Neural cell (in vitro differentiated cells): ENCODE data around the gene PRRT1B.

Source experiments
- CTCF ChIP-seq: fragments of 450-650 bp; IDR thresholded peaks from 2 replicates; pipeline ENCODE4 v1.5.1; 2014; ENCODE audit warnings: antibody characterized with exemption, mild to moderate bottlenecking, moderate library complexity; ENCODE audit not compliant: poor library complexity, severe bottlenecking
- EP300 ChIP-seq: fragments of 450-650 bp; conservative IDR thresholded peaks from 2 replicates; pipeline ENCODE4 v1.6.1; 2014; ENCODE audit warnings: antibody characterized with exemption, mild to moderate bottlenecking, moderate library complexity; ENCODE audit not compliant: poor library complexity, severe bottlenecking
- EZH2 ChIP-seq: fragments of 200-600, 300-800 bp; shearing (Covaris generic), sonication (generic); IDR thresholded peaks from 2 replicates; pipeline ENCODE4 v1.6.1; 2014; ENCODE audit warnings: antibody characterized with exemption, low read length, borderline replicate concordance, mild to moderate bottlenecking; ENCODE audit not compliant: insufficient read depth, poor library complexity, severe bottlenecking
- POLR2AphosphoS5 ChIP-seq: IDR thresholded peaks from 2 replicates; pipeline ENCODE4 v1.6.1; 2012
- RAD21 ChIP-seq: fragments of 450-650 bp; conservative IDR thresholded peaks from 2 replicates; pipeline ENCODE4 v1.6.1; 2014; ENCODE audit warnings: antibody characterized with exemption, mild to moderate bottlenecking, moderate library complexity
- SMC3 ChIP-seq: fragments of 450-650 bp; conservative IDR thresholded peaks from 2 replicates; pipeline ENCODE4 v1.6.1; 2014; ENCODE audit warnings: antibody characterized with exemption, mild to moderate bottlenecking, moderate library complexity; ENCODE audit not compliant: poor library complexity
- TAF1 ChIP-seq: IDR thresholded peaks from 2 replicates; pipeline ENCODE4 v1.6.1; 2012; ENCODE audit warnings: low read depth

- TF ChIP-seq EZH2 (no peak), CTCF (no peak), SMC3 (no peak), RAD21 (no peak), TAF1 (no peak), EP300 (no peak), POLR2AphosphoS5 (no peak)
Measured at GRCh38 chr9:131503626-131504465, 41.5 kb upstream of the PRRT1B start.
